HepG2 (cell line): ENCODE data around the gene TTLL10. TPM values are rescaled to one million over a fixed set of nuclear protein-coding genes. Genes with fewer than 3 reads are reported as not detected.

Source experiments
- AGO2 ChIP-seq: fragments of 200-400 bp; formaldehyde crosslinking; optimal IDR thresholded peaks from 2 replicates; pipeline ENCODE3; 2017; ENCODE audit warnings: mild to moderate bottlenecking, low read depth, low read length, moderate library complexity
- BRD4 ChIP-seq: sonication (generic); formaldehyde crosslinking; IDR thresholded peaks from 2 replicates; pipeline ENCODE4 v1.4.0; 2020; ENCODE audit warnings: missing genetic modification reagents
- CEBPG ChIP-seq: IDR thresholded peaks from 2 replicates; pipeline ENCODE4 v1.6.1; 2016
- EHMT2 ChIP-seq: fragments of 200-600 bp; sonication (generic); IDR thresholded peaks from 2 replicates; pipeline ENCODE4 v1.7.0; 2017; ENCODE audit warnings: antibody characterized with exemption, low read depth, low read length, borderline replicate concordance
- KLF6 ChIP-seq: IDR thresholded peaks from 2 replicates; pipeline ENCODE4 v1.8.0; 2016; ENCODE audit warnings: missing biosample characterization, missing genetic modification reagents
- MEIS2 ChIP-seq: sonication (generic); formaldehyde crosslinking; IDR thresholded peaks from 2 replicates; pipeline ENCODE4 v1.9.0; 2021; ENCODE audit warnings: mild to moderate bottlenecking, missing genetic modification reagents
- MLXIP ChIP-seq: sonication (generic); formaldehyde crosslinking; IDR thresholded peaks from 2 replicates; pipeline ENCODE4 v1.9.0; 2021; ENCODE audit warnings: missing genetic modification reagents, borderline replicate concordance
- PHF20 ChIP-seq: sonication (generic); formaldehyde crosslinking; IDR thresholded peaks from 2 replicates; pipeline ENCODE4 v1.5.0; 2020; ENCODE audit warnings: mild to moderate bottlenecking, missing genetic modification reagents
- POLR2AphosphoS2 ChIP-seq: IDR thresholded peaks from 2 replicates; pipeline ENCODE4 v1.6.1; 2011; ENCODE audit warnings: low read depth, low read length, improper control_type of control experiment
- SMAD1 ChIP-seq: sonication (generic); formaldehyde crosslinking; IDR thresholded peaks from 2 replicates; pipeline ENCODE4 v1.4.0; 2020; ENCODE audit warnings: missing genetic modification reagents, low read depth, mild to moderate bottlenecking, borderline replicate concordance
- SP5 ChIP-seq: IDR thresholded peaks from 2 replicates; pipeline ENCODE4 v1.6.1; 2016; ENCODE audit warnings: low read depth, borderline replicate concordance
- STAT5B ChIP-seq: sonication (generic); formaldehyde crosslinking; IDR thresholded peaks from 2 replicates; pipeline ENCODE4 v1.4.0; 2020; ENCODE audit warnings: missing genetic modification reagents
- TAF15 ChIP-seq: fragments of 200-400 bp; formaldehyde crosslinking; IDR thresholded peaks from one replicate; pipeline ENCODE4 v1.6.1; 2018; ENCODE audit warnings: mild to moderate bottlenecking, low read depth, low read length; ENCODE audit not compliant: poor library complexity, severe bottlenecking
- TCF7 ChIP-seq: sonication (generic); IDR thresholded peaks from 2 replicates; pipeline ENCODE4 v1.6.1; 2016; ENCODE audit warnings: antibody characterized with exemption, low read depth
- ZNF460 ChIP-seq: sonication (generic); formaldehyde crosslinking; IDR thresholded peaks from 2 replicates; pipeline ENCODE4 v1.5.1; 2020; ENCODE audit warnings: missing genetic modification reagents, mild to moderate bottlenecking, borderline replicate concordance
- ZNF609 ChIP-seq: sonication (generic); formaldehyde crosslinking; IDR thresholded peaks from 2 replicates; pipeline ENCODE4 v1.4.0; 2020; ENCODE audit warnings: mild to moderate bottlenecking, missing genetic modification reagents, borderline replicate concordance
- polyA plus RNA-seq, 8 experiments: library from polyadenylated mRNA; depleted of rRNA in 3 of 8; stranded (reverse) in 7 of 8; unstranded in 1 of 8; fragments of >200 nt; fragmentation: Illumina TruSeq in 4 of 8; extraction: Trizol in 4 of 8; gene quantifications; 2 replicates each; pipeline versions ENCODE4 v1.2.1 to v1.2.3, GENCODE V29; 2011 to 2016; ENCODE audit warnings: low read depth in 4 of 8, missing spikeins in 1 of 8, mixed read lengths in 1 of 8; ENCODE audit not compliant: insufficient read depth in 1 of 8
- total RNA-seq, 5 experiments: library from RNA; depleted of rRNA; stranded (reverse); fragments of >200 nt; fragmentation: Illumina TruSeq; extraction: Trizol; gene quantifications; 2 replicates each; pipeline ENCODE4 v1.2.3, GENCODE V29; 2016; ENCODE audit warnings: low read depth in 1 of 5
- TF ChIP-seq, protein P1 (sequence below): sonication (generic); formaldehyde crosslinking; IDR thresholded peaks from 2 replicates; pipeline ENCODE4; 2020; ENCODE audit warnings: missing genetic modification reagents, mild to moderate bottlenecking, borderline replicate concordance

TTLL10 gene
- total and polyA plus RNA-seq, 2 of the 13 experiments (the other 11 are each of a cell fraction or from before 2014, with no cell fraction given), result not detected

DNA sequence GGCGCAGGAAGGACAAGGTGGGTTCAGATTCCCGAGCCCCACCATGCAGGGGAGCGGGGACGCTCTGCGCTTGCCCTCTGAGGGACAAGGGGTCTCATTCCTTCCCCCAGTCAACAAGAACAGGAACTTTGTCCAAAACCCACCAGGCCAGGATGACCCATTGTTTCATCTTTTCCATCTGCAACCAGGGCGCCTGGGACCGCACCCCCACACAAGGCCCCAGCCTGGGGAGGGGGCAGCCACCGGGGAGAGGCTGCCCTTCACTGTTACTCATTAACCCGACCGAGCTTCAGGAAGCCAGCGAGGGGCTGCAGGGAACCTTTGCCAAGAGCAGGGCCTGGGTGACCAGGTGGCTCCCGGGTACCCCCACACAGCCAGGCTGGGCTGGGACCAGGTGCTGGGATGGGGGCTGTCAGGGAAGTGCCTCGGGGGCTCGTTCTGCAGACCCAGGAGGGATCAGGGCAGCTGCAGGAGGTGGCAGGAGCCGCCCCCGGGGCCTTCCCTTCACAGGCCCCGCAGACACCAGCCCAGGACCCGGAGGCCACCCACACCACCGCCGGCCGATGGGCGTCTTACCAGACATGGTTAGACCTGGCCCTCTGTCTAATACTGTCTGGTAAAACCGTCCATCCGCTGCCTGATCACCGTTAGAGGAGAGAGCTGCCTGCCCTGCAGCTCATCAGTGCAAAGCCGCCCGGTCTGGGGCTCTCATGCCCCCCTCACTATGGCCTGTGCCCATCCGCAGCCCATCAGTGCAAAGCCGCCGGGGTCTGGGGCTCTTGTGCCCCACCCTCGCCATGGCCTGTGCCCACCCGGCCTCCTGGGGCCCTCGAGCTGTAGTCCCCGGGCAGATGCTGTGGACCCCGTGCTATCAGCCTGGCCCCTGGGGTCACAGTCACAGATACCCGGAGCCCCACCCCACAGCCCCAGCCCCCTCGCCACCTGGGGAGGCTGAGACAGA is 4.9 kb upstream of the TTLL10 start (continued):
- TF ChIP-seq MLXIP (CRISPR knock-in tag), result no peak
- TF ChIP-seq MEIS2 (CRISPR knock-in tag), result peak; percentile 36; the same call in 1 of the 2 replicates
- no peak for TF ChIP-seq TAF15
- TF ChIP-seq, protein P1, sequence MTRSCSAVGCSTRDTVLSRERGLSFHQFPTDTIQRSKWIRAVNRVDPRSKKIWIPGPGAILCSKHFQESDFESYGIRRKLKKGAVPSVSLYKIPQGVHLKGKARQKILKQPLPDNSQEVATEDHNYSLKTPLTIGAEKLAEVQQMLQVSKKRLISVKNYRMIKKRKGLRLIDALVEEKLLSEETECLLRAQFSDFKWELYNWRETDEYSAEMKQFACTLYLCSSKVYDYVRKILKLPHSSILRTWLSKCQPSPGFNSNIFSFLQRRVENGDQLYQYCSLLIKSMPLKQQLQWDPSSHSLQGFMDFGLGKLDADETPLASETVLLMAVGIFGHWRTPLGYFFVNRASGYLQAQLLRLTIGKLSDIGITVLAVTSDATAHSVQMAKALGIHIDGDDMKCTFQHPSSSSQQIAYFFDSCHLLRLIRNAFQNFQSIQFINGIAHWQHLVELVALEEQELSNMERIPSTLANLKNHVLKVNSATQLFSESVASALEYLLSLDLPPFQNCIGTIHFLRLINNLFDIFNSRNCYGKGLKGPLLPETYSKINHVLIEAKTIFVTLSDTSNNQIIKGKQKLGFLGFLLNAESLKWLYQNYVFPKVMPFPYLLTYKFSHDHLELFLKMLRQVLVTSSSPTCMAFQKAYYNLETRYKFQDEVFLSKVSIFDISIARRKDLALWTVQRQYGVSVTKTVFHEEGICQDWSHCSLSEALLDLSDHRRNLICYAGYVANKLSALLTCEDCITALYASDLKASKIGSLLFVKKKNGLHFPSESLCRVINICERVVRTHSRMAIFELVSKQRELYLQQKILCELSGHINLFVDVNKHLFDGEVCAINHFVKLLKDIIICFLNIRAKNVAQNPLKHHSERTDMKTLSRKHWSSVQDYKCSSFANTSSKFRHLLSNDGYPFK, result no peak
- TF ChIP-seq BRD4 (CRISPR knock-in tag), result 0 out of 2 replicates have a peak, but pooled peaks have one; percentile 22
- peak; percentile 17 for TF ChIP-seq AGO2
- no peak for TF ChIP-seq KLF6 (CRISPR knock-in tag)
- no peak for TF ChIP-seq ZNF609
- TF ChIP-seq ZNF460, result no peak
- TF ChIP-seq EHMT2, result no peak
- no peak for TF ChIP-seq STAT5B (CRISPR knock-in tag)
- TF ChIP-seq CEBPG (CRISPR knock-in tag), result no peak
- TF ChIP-seq POLR2AphosphoS2, result no peak
- no peak for TF ChIP-seq TCF7
- TF ChIP-seq PHF20, result 0 out of 2 replicates have a peak, but pooled peaks have one; percentile 34
- no peak for TF ChIP-seq SMAD1
- no peak for TF ChIP-seq SP5 (CRISPR knock-in tag)
